HepG2 (cell line): ENCODE data around the gene C7orf57. TPM values are rescaled to one million over a fixed set of nuclear protein-coding genes. Genes with fewer than 3 reads are reported as not detected.

Experiments used
- ATAC-seq: fragments of 200-7000 bp; cut with Tn5 transposase; 3 replicates; pipeline ENCODE4 v1.9.1; 2020; ENCODE audit warnings: mild to moderate bottlenecking, moderate library complexity
- BruUV-seq: library from RNA; stranded (reverse); fragments of 400-500 nt; replicated peaks from 2 replicates; lab custom pipeline; 2021; lab: Mats Ljungman, UMichigan
- CTCF ChIA-PET: fragments of 300-600 bp; formaldehyde crosslinking; extraction: SDS; loops from one replicate; lab custom pipeline; 2021; ENCODE audit warnings: low total read pairs, inconsistent platforms, low intra/inter-chr PET ratio; lab: Yijun Ruan, JAX
- POLR2A ChIA-PET: fragments of 350-600 bp; sonication (Branson Sonifier 250); formaldehyde crosslinking; loops from one replicate; lab custom pipeline; 2020; ENCODE audit warnings: antibody characterized with exemption, inconsistent platforms; lab: Yijun Ruan, JAX
- DNase-seq: peaks from one replicate; pipeline ENCODE4 v3.0.0-alpha.2; 2015; ENCODE audit warnings: low spot score
- FAIRE-seq: peaks from 3 replicates; lab custom pipeline; 2011; peaks lifted over from hg19 to GRCh38; lab: Jason Lieb, UNC
- H2AFZ ChIP-seq: one replicate; pipeline ENCODE4 v1.6.1; 2011; ENCODE audit warnings: low read length, inconsistent platforms
- H3K27ac ChIP-seq: fragments of 300-600 bp; 3 replicates; pipeline ENCODE4 v1.8.0; 2011; ENCODE audit warnings: mixed run types, mild to moderate bottlenecking, mixed read lengths, low read length, inconsistent platforms; ENCODE audit not compliant: insufficient read depth; ENCODE audit errors: extremely low read length
- H3K27me3 ChIP-seq, 2 experiments: fragments of 200-600 bp in 1 of 2; 2 replicates in 1 of 2; 3 replicates in 1 of 2; pipeline versions ENCODE4 v1.6.0 to v1.8.0; 2011; ENCODE audit warnings: low read length in 2 of 2, mild to moderate bottlenecking in 2 of 2, moderate library complexity in 2 of 2, inconsistent platforms in 1 of 2; ENCODE audit not compliant: insufficient read depth in 2 of 2, control insufficient read depth in 1 of 2
- H3K36me3 ChIP-seq, 2 experiments: fragments of 200-600 bp in 1 of 2; replicated peaks in 1 of 2; 2 replicates in 1 of 2; 3 replicates in 1 of 2; pipeline versions ENCODE4 v1.5.1 to v1.8.0; 2011; ENCODE audit warnings: low read length in 2 of 2, inconsistent platforms in 1 of 2; ENCODE audit not compliant: insufficient read depth in 2 of 2, control insufficient read depth in 1 of 2
- H3K4me1 ChIP-seq: 2 replicates; pipeline ENCODE4 v1.5.1; 2012; ENCODE audit warnings: low read length, inconsistent platforms; ENCODE audit not compliant: insufficient read depth
- H3K4me2 ChIP-seq: 2 replicates; pipeline ENCODE4 v1.6.0; 2011; ENCODE audit warnings: low read depth, low read length, inconsistent platforms
- H3K4me3 ChIP-seq, 3 experiments: fragments of 200-600 bp in 1 of 3; sonication (generic), shearing (Covaris generic) in 1 of 3; replicated peaks in 1 of 3; 2 replicates each; pipeline ENCODE4 v1.5.1; 2011 to 2016; ENCODE audit warnings: low read length in 3 of 3, inconsistent platforms in 2 of 3, low read depth in 2 of 3, mild to moderate bottlenecking in 2 of 3, control low read depth in 1 of 3, mixed read lengths in 1 of 3; ENCODE audit not compliant: insufficient read depth in 1 of 3
- H3K79me2 ChIP-seq: one replicate; pipeline ENCODE4 v1.6.1; 2011; ENCODE audit warnings: low read length, inconsistent platforms; ENCODE audit not compliant: insufficient read depth
- H3K9ac ChIP-seq: 2 replicates; pipeline ENCODE4 v1.6.0; 2011; ENCODE audit warnings: mild to moderate bottlenecking, low read depth, low read length, inconsistent platforms; ENCODE audit not compliant: insufficient read depth
- H3K9me3 ChIP-seq: 2 replicates; pipeline ENCODE4 v1.5.1; 2012; ENCODE audit warnings: mild to moderate bottlenecking, low read length
- H4K20me1 ChIP-seq: 2 replicates; pipeline ENCODE4 v1.6.0; 2011; ENCODE audit warnings: inconsistent platforms, mild to moderate bottlenecking, low read length, moderate library complexity; ENCODE audit not compliant: insufficient read depth
- AHDC1 ChIP-seq: sonication (generic); formaldehyde crosslinking; IDR thresholded peaks from 2 replicates; pipeline ENCODE4 v1.5.1; 2020; ENCODE audit warnings: mild to moderate bottlenecking, missing genetic modification reagents, borderline replicate concordance
- JUN ChIP-seq: sonication (generic); formaldehyde crosslinking; IDR thresholded peaks from 2 replicates; pipeline ENCODE4 v1.4.0; 2020; ENCODE audit warnings: mild to moderate bottlenecking, missing genetic modification reagents
- KAT7 ChIP-seq: IDR thresholded peaks from 2 replicates; pipeline ENCODE4 v1.6.1; 2018; ENCODE audit warnings: borderline replicate concordance, missing compliant biosample characterization
- MED13 ChIP-seq: sonication (generic); formaldehyde crosslinking; IDR thresholded peaks from 2 replicates; pipeline ENCODE4 v1.5.0; 2020; ENCODE audit warnings: missing genetic modification reagents
- PREB ChIP-seq: sonication (generic); formaldehyde crosslinking; IDR thresholded peaks from 2 replicates; pipeline ENCODE4 v1.4.0; 2020; ENCODE audit warnings: missing genetic modification reagents
- RFXANK ChIP-seq: IDR thresholded peaks from 2 replicates; pipeline ENCODE4 v1.6.1; 2016
- SNRNP70 ChIP-seq: fragments of 200-400 bp; formaldehyde crosslinking; IDR thresholded peaks from 2 replicates; pipeline ENCODE4 v1.6.1; 2017; ENCODE audit warnings: mild to moderate bottlenecking, low read depth, low read length, moderate library complexity
- STAG1 ChIP-seq: sonication (generic); formaldehyde crosslinking; IDR thresholded peaks from 2 replicates; pipeline ENCODE4 v1.4.0; 2020; ENCODE audit warnings: missing genetic modification reagents
- ZFX ChIP-seq: sonication (generic); formaldehyde crosslinking; IDR thresholded peaks from 2 replicates; pipeline ENCODE4 v1.4.0; 2020; ENCODE audit warnings: mild to moderate bottlenecking, low read depth, missing genetic modification reagents, moderate library complexity
- ZNF749 ChIP-seq: sonication (generic); formaldehyde crosslinking; IDR thresholded peaks from 2 replicates; pipeline ENCODE4 v1.8.0; 2022; ENCODE audit warnings: mild to moderate bottlenecking, missing genetic modification reagents, moderate library complexity, borderline replicate concordance
- ZSCAN5A ChIP-seq: sonication (generic); formaldehyde crosslinking; IDR thresholded peaks from 2 replicates; pipeline ENCODE4 v1.8.0; 2022; ENCODE audit warnings: mild to moderate bottlenecking, missing genetic modification reagents, borderline replicate concordance
- WGBS: methylation state at CpG from one replicate; pipeline ENCODE4 v1.1.6; 2017; ENCODE audit warnings: low lambda C conversion rate; 5-methylcytosine and 5-hydroxymethylcytosine counted together
- in situ Hi-C: cut with HindIII; loops from 2 replicates; pipeline ENCODE4 v1.10.0; 2017; ENCODE audit warnings: low pct_unique_long_range_greater_than_20kb; ENCODE audit not compliant: extremely low pct_ligation_motif_present
- intact Hi-C: fragments of 100-400 bp; cut with micrococcal nuclease; formaldehyde crosslinking; loops from one replicate; pipeline ENCODE4 v1.10.0; 2022; ENCODE audit not compliant: unreplicated experiment
- polyA plus RNA-seq, 8 experiments: library from polyadenylated mRNA; depleted of rRNA in 3 of 8; stranded (reverse) in 7 of 8; unstranded in 1 of 8; fragments of >200 nt; fragmentation: Illumina TruSeq in 4 of 8; extraction: Trizol in 4 of 8; gene quantifications; 2 replicates each; pipeline versions ENCODE4 v1.2.1 to v1.2.3, GENCODE V29; 2011 to 2016; ENCODE audit warnings: low read depth in 4 of 8, missing spikeins in 1 of 8, mixed read lengths in 1 of 8; ENCODE audit not compliant: insufficient read depth in 1 of 8
- total RNA-seq, 5 experiments: library from RNA; depleted of rRNA; stranded (reverse); fragments of >200 nt; fragmentation: Illumina TruSeq; extraction: Trizol; gene quantifications; 2 replicates each; pipeline ENCODE4 v1.2.3, GENCODE V29; 2016; ENCODE audit warnings: low read depth in 1 of 5
- TF ChIP-seq, protein P1 (sequence below): sonication (generic); formaldehyde crosslinking; IDR thresholded peaks from 2 replicates; pipeline ENCODE4 v1.5.0; 2020; ENCODE audit warnings: missing genetic modification reagents, mild to moderate bottlenecking, borderline replicate concordance

C7orf57 gene
- total and polyA plus RNA-seq, 2 of the 13 experiments (the other 11 are each of a cell fraction or from before 2014, with no cell fraction given), result not detected

DNA sequence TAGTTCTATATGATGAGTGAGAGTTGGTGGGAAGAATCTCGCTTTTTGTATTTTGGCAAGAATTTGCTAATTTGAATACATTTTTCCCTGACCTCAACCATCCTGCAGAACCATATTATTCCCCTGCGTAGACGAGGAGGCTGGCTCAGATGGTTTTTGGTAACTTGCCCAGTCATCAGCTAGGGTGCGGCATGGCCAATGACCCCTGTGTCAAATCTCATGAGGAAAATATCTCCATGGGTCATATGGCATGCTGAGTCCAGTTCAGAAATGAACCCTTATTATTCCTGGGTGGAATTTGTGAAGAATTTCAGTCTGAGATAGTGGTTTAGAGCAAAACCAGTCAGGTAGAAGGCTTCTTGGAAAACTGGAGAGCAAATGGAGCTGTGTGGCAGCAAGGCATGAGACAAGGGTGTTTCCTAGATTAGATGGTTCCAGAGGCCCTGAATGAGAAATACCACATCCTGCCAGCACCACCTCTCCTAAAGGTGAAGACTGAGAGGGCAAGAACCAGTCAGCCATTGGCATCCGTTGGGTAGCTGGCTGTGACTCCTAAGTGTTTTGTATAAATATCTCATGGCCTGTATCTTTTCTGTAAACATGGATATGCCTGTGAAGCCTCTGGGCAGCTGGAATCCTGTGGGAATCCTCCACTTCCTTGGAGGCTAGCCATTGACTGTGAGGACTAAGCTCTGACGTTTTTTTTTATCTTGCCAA, 47.9 kb downstream of the C7orf57 start (continued):
- TF ChIP-seq PREB, result no peak
- TF ChIP-seq MED13 (CRISPR knock-in tag), result no peak
- TF ChIP-seq KAT7 (CRISPR knock-in tag), result no peak
- no peak for TF ChIP-seq ZNF749 (CRISPR knock-in tag)
- TF ChIP-seq, protein P1, sequence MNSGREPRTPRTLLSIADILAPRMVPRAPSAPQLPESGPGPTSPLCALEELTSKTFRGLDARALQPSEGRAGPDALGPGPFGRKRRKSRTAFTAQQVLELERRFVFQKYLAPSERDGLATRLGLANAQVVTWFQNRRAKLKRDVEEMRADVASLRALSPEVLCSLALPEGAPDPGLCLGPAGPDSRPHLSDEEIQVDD (CRISPR knock-in tag), result no peak
- no peak for TF ChIP-seq RFXANK (CRISPR knock-in tag)
- TF ChIP-seq SNRNP70, result no peak

DNA sequence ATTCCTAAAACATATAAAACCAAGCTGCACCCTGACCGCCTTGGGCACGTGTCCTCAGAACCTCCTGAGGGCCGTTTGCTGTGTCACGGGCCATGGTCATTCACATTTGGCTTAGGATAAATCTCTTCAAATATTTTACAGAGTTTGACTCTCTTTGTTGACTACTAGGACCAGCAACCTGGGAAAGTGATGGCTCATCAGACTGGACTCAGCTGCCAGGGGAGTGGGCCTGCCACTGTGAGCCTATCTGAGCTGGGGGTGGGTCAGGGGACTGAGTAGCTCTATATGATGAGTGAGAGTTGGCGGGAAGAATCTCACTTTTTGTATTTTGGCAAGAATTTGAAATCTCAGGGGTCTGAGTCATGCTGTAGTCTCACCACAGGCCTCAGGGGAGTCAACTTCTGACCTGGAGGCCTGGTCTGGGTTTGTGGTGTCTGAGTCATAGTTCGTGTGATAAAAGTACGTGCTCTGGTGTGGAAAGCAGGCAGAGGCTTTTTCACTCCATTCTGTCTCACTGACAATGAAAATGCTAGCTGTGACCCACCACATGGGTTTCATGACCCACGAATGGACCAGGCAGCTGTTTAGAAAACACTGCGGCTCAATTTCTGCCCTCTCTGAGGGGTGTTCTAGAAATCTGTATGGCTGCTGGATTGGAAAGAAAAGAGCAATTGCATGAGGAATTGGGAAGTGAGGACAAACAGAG, 49.5 kb downstream of the C7orf57 start:
- Histone ChIP-seq H4K20me1 (no peaks in the 10 kb centered on the region), H3K4me3 (peak overlapping the region in 1 of 3 experiments; percentile 19; a peak in 2 of 6 replicates), H3K79me2 (no peaks in the 10 kb centered on the region), H3K9ac (peak overlapping the region; percentile 35; the same call in 1 of the 2 replicates), H3K27me3 (0 out of 5 replicates have a peak, but pooled peaks cover 0 to under 1% of the 10 kb centered on the region in 2 experiments), H3K36me3 (no peaks in the 10 kb centered on the region), H3K27ac (no peak overlapping the region), H3K9me3 (no peaks in the 10 kb centered on the region), H3K4me1 (peaks cover 45% of the 10 kb centered on the region), H3K4me2 (peak overlapping the region; percentile 58), H2AFZ (peak overlapping the region; percentile 29)
- in situ Hi-C loops (no loop called here), intact Hi-C loops (loop anchor here (5.0 kb wide), 1 partner anchor 48 kb away; the partner anchor contains the start of gene C7orf57)
- no TSS peak for BruUV-seq
- ChIA-PET CTCF (no interaction called here), POLR2A (interaction anchor here (1.5 kb wide), 1 partner anchor 59 kb away, joined by 4 read pairs; no protein-coding TSS in a partner anchor)
- no peak for FAIRE-seq
- WGBS, result 1% methylated on average over 9 of the region's 9 CpGs
- peak; percentile 11; the same call in 2 of the 3 replicates for ATAC-seq
- peak; percentile 73 for DNase-seq
- TF ChIP-seq JUN (CRISPR knock-in tag), result peak; percentile 46; the same call in 1 of the 2 replicates
- no peak for TF ChIP-seq STAG1 (CRISPR knock-in tag)
- TF ChIP-seq ZSCAN5A (CRISPR knock-in tag), result no peak
- TF ChIP-seq ZFX (CRISPR knock-in tag), result peak; percentile 51
- TF ChIP-seq AHDC1 (CRISPR knock-in tag), result peak; percentile 50; the same call in 1 of the 2 replicates
